Suppressor macrophage (primary cell): ENCODE data around the gene KIF2A.

Source experiments
- DNase-seq, 4 experiments: peaks; one replicate each; pipeline ENCODE4 v3.0.0-alpha.2; 2020 to 2022

KIF2A gene

GRCh38 chr5:62328772-62329491 lies 22.9 kb downstream of the KIF2A start:
- no peak for DNase-seq

DNA sequence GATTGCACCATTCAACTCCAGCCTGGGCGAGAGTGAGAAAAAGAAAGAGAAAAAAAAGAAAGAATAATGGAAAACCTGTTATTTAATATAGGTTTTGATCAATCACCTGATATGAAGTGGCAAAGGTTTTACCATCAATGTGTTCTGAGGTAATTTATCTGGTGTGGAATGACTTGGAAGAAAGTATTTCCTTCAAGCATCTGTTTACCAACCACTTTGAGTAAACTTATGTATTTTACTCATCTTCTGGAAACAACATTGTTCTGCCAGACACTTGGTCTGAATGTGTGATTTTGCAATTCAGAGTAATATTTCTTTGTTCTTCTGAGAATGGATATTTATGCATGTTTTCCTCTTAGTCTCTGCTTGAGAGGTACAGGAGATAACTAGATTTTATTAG lies 24.3 kb downstream of the KIF2A start:
- no peak for DNase-seq

DNA sequence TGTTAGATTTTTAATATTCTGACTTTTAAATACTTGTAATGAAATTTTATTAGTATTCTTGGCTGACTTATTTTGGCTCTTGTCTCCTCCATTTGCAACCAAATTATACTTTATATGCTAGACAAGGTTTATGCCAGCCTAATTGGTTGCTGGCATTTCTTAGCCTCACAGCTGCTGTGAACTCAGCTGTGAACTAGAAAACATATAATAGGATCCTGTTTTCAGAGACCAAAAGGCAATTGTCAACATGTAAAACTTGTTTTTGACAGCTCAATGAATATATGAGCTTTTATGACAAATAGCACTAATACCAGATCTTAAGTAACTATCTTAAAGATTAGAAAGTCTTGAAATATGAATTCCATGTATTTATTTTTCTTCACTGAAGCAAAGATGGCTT lies 25.9 kb downstream of the KIF2A start:
- DNase-seq, result no peak

DNA sequence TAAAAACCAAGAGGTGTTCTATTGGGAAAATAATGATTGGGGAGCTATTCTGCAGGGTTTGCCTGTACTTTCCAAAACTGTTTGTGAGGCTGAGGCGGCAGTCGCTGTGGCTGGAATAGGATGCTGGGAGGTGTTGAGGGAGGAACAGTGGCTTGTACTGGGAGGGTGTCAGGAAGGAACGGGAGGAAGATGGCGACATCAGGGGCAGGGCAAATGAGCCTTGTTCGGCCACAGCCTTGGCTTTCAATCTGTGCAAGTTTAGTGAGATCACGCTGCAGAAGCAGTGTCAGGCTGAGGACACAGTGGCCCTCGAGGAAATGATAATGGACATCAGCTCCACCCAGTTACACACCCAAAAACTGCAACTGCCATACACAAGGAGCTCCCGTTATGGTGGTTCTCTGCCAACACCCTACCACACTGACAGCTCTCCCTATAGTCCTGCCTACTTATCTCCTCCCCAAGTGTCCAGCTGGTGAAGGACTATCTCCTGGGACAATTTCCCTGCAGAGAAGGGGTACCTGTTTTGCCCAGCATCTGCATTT lies 27.3 kb downstream of the KIF2A start:
- DNase-seq, result peak in 1 of 4 experiments; percentile 15

GRCh38 chr5:62334082-62334481 lies 28.1 kb downstream of the KIF2A start:
- DNase-seq, result no peak

- peak; percentile 40 to 58 (median 44) for DNase-seq
Measured at GRCh38 chr5:62340392-62340791, 34.4 kb downstream of the KIF2A start.

GRCh38 chr5:62340979-62341378 lies 35.0 kb downstream of the KIF2A start:
- no peak for DNase-seq

DNA sequence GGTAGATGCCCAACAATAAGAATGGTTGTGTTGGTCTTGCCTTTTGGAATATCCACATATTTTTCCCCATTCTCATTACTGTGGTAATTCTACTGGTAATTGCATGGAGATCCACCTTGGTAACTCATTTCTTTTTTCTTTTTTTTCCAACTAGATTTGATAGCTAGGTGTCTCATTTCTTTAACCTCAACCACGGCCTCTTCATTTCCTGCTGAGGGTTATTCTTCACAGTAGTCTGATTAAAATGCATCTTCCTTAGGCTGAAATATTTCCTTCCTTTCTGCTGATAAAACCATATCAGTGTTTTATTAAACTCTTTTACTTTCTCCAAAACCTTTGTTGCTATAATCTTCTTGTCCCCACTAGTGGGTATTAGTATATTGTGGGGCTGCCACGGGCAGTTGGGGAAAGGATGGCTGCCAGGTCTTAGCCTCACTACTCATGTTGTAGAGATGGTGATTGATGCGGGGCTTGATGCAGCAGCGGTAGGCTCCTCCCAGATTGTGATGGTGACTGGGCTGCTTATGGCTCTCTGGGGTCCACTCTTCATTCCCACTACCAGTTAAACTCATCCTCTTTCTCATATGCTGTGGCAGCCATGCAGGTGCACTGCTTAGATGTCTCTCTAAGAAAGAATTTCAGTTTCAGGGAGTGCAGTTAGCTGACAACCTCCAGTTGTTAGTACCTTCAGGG lies 35.9 kb downstream of the KIF2A start:
- DNase-seq, result no peak

- no peak for DNase-seq
Measured at GRCh38 chr5:62342476-62342837, 36.5 kb downstream of the KIF2A start.

DNA sequence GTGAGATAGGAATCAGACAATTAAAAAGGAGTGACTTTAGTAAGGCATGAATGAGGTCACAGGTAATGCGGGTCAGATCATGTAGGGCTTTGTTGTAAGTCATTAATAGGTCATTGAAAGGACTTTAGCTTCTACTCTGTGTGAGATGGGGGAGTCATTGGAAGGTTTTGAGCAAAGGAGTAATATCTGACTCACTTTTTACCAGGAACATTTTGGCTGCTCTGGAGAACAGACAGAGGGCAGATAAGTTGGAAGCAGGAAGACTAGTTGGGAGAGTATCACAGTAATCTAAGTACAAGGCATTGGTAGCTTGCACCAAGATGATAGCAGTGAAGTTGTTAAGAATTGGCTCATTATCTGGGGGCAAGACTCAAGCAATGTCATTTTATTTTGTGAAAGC lies 37.4 kb downstream of the KIF2A start:
- no peak for DNase-seq

- DNase-seq, result no peak
Measured at GRCh38 chr5:62346748-62347147, 40.7 kb downstream of the KIF2A start.

- no peak for DNase-seq
Measured at GRCh38 chr5:62347928-62348327, 41.9 kb downstream of the KIF2A start.

- no peak for DNase-seq
Measured at GRCh38 chr5:62348723-62349481, 42.9 kb downstream of the KIF2A start.

DNA sequence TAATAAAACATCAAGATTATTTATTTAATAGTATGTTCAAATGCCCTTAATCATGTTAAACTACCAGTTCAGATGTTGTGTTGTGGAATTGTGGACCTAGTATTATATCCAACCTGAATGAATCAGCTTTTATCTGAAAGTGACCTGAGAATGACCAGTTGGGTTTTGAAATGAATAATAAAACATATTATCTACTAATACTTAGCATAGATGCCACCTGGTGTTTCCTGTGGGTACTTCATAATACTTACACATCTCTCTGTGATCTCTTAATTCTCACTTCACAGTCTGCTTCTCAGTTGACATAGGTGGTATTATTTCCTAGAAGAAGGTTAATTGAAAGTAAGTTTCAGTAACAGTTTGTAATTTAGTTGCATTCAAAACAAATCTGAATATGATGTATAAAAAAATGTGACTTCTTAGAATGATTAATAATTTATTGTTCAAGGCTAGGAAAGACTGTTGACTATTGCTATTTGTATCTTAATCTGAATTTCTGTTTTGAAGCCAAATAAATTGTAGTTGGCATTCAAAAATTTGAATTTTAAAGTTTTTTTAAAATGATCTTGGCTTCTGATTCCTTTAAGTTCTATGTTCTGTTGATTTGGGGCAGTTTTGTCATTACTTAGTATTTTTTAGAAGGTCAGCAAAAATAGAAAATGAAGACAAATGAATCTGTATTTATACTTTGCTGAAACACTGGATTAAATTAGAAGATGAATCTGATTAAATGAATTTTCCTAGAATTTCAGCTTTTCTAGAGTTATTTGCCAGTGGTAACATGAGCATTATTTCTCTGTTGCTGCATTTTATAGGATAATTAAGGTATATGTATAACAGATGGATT lies 48.2 kb downstream of the KIF2A start:
- peak; percentile 16 to 82 (median 70) for DNase-seq

- DNase-seq, result no peak
Measured at GRCh38 chr5:62362701-62363100, 56.7 kb downstream of the KIF2A start.

DNA sequence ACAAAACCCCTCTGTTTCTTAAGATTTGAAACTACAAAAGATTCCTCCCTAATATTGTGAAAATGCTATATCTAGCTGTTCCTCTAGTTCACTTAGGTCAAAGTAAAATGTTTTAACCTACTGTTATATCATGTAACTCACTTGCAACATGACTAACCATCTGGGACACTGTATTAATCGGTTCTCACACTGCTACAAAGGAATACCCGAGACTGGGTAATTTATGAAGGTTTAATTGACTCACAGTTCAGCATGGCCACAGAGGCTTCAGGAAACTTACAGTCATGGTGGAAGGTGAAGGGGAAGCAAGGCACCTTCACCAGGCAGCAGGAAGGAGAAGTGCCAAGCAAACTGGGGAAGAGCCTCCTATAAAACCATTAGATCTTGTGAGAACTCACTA lies 63.0 kb downstream of the KIF2A start:
- DNase-seq, result peak in 2 of 4 experiments; percentile 5 to 12

GRCh38 chr5:62371409-62371808 lies 65.4 kb downstream of the KIF2A start:
- DNase-seq, result no peak

- DNase-seq, result no peak
Measured at GRCh38 chr5:62372600-62372999, 66.6 kb downstream of the KIF2A start.

GRCh38 chr5:62373382-62373781 lies 67.4 kb downstream of the KIF2A start:
- no peak for DNase-seq

DNA sequence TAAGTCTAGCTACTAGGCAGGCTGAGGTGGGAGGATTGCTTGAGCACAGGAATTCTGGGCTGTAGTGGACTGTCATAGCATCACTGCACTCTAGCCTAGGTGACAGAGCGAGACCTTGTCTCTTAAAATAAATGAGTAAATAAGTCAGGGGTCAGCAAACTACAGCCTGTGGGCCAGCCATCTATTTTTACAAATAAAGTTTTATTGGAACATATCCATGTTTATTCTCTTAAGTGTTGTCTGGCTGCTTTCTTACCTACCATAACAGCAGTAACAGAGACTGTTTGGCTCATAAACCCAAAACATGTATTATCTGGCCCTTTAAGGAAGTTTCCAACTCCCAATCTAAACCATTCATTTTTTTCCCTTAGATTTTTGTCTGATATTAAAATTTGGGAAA lies 68.1 kb downstream of the KIF2A start:
- no peak for DNase-seq

DNA sequence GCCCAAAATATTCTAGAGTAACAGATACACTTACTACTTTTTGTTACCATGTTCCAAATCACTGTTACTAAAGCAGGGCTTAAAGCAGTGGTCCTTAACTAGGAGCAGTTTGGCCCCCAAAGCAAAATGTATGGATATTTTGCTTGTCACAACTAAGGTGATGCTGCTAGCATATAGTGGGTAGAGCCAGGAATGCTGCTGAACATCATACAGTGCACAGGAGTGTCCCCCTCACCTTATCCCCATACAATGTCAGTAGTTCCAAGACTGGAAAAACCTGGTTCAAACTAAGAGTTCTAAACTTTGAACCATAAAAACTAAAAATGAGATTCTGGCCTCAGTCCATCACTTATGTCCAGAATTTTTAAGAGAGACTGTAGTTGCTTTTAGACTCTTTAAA lies 69.6 kb downstream of the KIF2A start:
- no peak for DNase-seq

- no peak for DNase-seq
Measured at GRCh38 chr5:62376064-62376463, 70.1 kb downstream of the KIF2A start.
